Kidney epithelial cell (primary cell): ENCODE measurements around the gene TRIM54. TPM values are rescaled to one million over a fixed set of nuclear protein-coding genes. Genes with fewer than 3 reads are reported as not detected.
A peak's percentile ranks its signal among the peaks of the same experiment; 100 is the strongest.
"Not testable (repeated sequence)": the region's sequence is repeated elsewhere in the genome, so short reads cannot be mapped to it uniquely, and the experiment has no call there.

Experiments
- DNase-seq: peaks from one replicate; pipeline ENCODE4 v3.0.0-alpha.2; 2010; ENCODE audit warnings: low read depth
- H3K27me3 ChIP-seq: 2 replicates; pipeline ENCODE4 v1.6.0; 2011; ENCODE audit warnings: low read length; ENCODE audit not compliant: control insufficient read depth, insufficient read depth
- H3K36me3 ChIP-seq: 2 replicates; pipeline ENCODE4 v1.5.1; 2011; ENCODE audit warnings: low read length; ENCODE audit not compliant: control insufficient read depth, insufficient read depth
- H3K4me3 ChIP-seq: 2 replicates; pipeline ENCODE4 v1.5.1; 2011; ENCODE audit warnings: low read depth, mild to moderate bottlenecking, control low read depth, low read length
- CTCF ChIP-seq: IDR thresholded peaks from 2 replicates; pipeline ENCODE4 v1.5.1; 2011; ENCODE audit warnings: mild to moderate bottlenecking, moderate library complexity, low read length, control low read depth, inconsistent platforms; ENCODE audit not compliant: insufficient read depth, poor library complexity, severe bottlenecking
- total RNA-seq: library from RNA; depleted of rRNA; stranded (reverse); fragments of >200 nt; gene quantifications from 2 replicates; pipeline ENCODE4 v1.2.3, GENCODE V29; 2015

TRIM54 gene
- total RNA-seq, 1 donor from 2014 or later = 0.33 TPM

GRCh38 chr2:27296481-27296880 lies 14.3 kb downstream of the TRIM54 start:
- no peak for DNase-seq
- no peak for TF ChIP-seq CTCF
- Histone ChIP-seq H3K4me3 (no peak overlapping the region), H3K27me3 (peaks cover 11% of the 10 kb centered on the region), H3K36me3 (no peaks in the 10 kb centered on the region)

GRCh38 chr2:27297195-27297594 lies 15.0 kb downstream of the TRIM54 start:
- TF ChIP-seq CTCF = no peak
- no peak for DNase-seq
- Histone ChIP-seq H3K36me3 (no peaks in the 10 kb centered on the region), H3K27me3 (peaks cover 6% of the 10 kb centered on the region), H3K4me3 (no peak overlapping the region)

- no peak overlapping the region for H3K4me3 ChIP-seq
- TF ChIP-seq CTCF = no peak
- H3K27me3 ChIP-seq = peaks cover 6% of the 10 kb centered on the region
- H3K36me3 ChIP-seq = no peaks in the 10 kb centered on the region
- DNase-seq = no peak
Observed at GRCh38 chr2:27298391-27299080, 16.3 kb downstream of the TRIM54 start.

GRCh38 chr2:27300606-27301005 lies 18.4 kb downstream of the TRIM54 start:
- not testable (repeated sequence) for DNase-seq, H3K36me3 ChIP-seq, H3K4me3 ChIP-seq
- peaks cover 18% of the 10 kb centered on the region for H3K27me3 ChIP-seq

- no peak for DNase-seq
- Histone ChIP-seq H3K4me3 (no peak overlapping the region), H3K36me3 (no peaks in the 10 kb centered on the region), H3K27me3 (peaks cover 39% of the 10 kb centered on the region)
- peak; percentile 81 for TF ChIP-seq CTCF
Observed at GRCh38 chr2:27303093-27304025, 21.1 kb downstream of the TRIM54 start.

- Histone ChIP-seq H3K27me3 (peaks cover 45% of the 10 kb centered on the region), H3K4me3 (no peak overlapping the region), H3K36me3 (no peaks in the 10 kb centered on the region)
- no peak for TF ChIP-seq CTCF
- no peak for DNase-seq
Observed at GRCh38 chr2:27304488-27305240, 22.4 kb downstream of the TRIM54 start.
